Lung (tissue), 12 donors: ENCODE data around the gene SEL1L3. TPM values are rescaled to one million over a fixed set of nuclear protein-coding genes. Genes with fewer than 3 reads are reported as not detected.

ENCODE experiments used
- ATAC-seq: fragments of 200-7000 bp; cut with Tn5 transposase; one replicate; pipeline ENCODE4 v1.9.1; 2020; ENCODE audit warnings: moderate number of reproducible peaks; ENCODE audit not compliant: insufficient read depth, low FRiP score
- DNase-seq, 3 donors: peaks; one replicate each; pipeline ENCODE4 v3.0.0-alpha.2; 2013 to 2017
- H3K27ac ChIP-seq, 2 donors: one replicate each; pipeline ENCODE4 v1.5.1; 2013; ENCODE audit warnings: mild to moderate bottlenecking in 2 of 2, moderate library complexity in 2 of 2, control low read depth in 1 of 2, inconsistent platforms in 1 of 2, low read depth in 1 of 2, low read length in 1 of 2
- H3K27me3 ChIP-seq, 3 donors: one replicate each; pipeline ENCODE4 v1.5.1; 2013; ENCODE audit warnings: low read length in 2 of 3; ENCODE audit not compliant: control insufficient read depth in 3 of 3, insufficient read depth in 3 of 3
- H3K36me3 ChIP-seq, 4 donors: one replicate each; pipeline ENCODE4 v1.5.1; 2013; ENCODE audit warnings: low read length in 4 of 4, mild to moderate bottlenecking in 1 of 4, moderate library complexity in 1 of 4; ENCODE audit not compliant: control insufficient read depth in 4 of 4, insufficient read depth in 4 of 4
- H3K4me1 ChIP-seq, 5 donors: one replicate each; pipeline ENCODE4 v1.5.1; 2013; ENCODE audit warnings: low read length in 5 of 5, mild to moderate bottlenecking in 2 of 5, moderate library complexity in 1 of 5; ENCODE audit not compliant: control insufficient read depth in 5 of 5, insufficient read depth in 5 of 5
- H3K4me3 ChIP-seq: one replicate; pipeline ENCODE4 v1.5.1; 2013; ENCODE audit warnings: mild to moderate bottlenecking, control low read depth, moderate library complexity
- H3K9ac ChIP-seq, 2 donors: one replicate each; pipeline ENCODE4 v1.5.1; 2013; ENCODE audit warnings: low read length in 2 of 2, control low read depth in 1 of 2; ENCODE audit not compliant: insufficient read depth in 1 of 2
- H3K9me3 ChIP-seq, 4 donors: one replicate each; pipeline ENCODE4 v1.5.1; 2013; ENCODE audit warnings: low read length in 3 of 4, mild to moderate bottlenecking in 1 of 4, moderate library complexity in 1 of 4; ENCODE audit not compliant: control insufficient read depth in 4 of 4, insufficient read depth in 3 of 4
- CTCF ChIP-seq: IDR thresholded peaks from 2 replicates; pipeline ENCODE4 v1.5.1; 2012; ENCODE audit warnings: mild to moderate bottlenecking; ENCODE audit errors: control extremely low read depth, extremely low read depth
- WGBS, 2 donors: extraction: QIAGEN DNeasy Blood & Tissue Kit; methylation state at CpG; one replicate each; pipeline ENCODE4 v1.1.7; 2013; 5-methylcytosine and 5-hydroxymethylcytosine counted together
- polyA plus RNA-seq, 2 donors: library from polyadenylated mRNA; stranded (reverse); fragments of 200-250 nt; gene quantifications; one replicate each; pipeline ENCODE4 v1.2.1, GENCODE V29; 2013
- total RNA-seq, 2 donors: library from RNA; depleted of rRNA in 1 of 2; stranded (reverse); fragments of >200 nt in 1 of 2; gene quantifications; one replicate each; pipeline ENCODE4 v1.2.1, GENCODE V29; 2014 to 2021
- donor health status: control.
- donor health status: control.
- donor health status: Bipolar disorder and iron deficiency.
- donor health status: healthy.
- donor health status: DM: yes; HTN: yes; CAD: no.

The SEL1L3 gene
- total and polyA plus RNA-seq, 4 donors = 29.2 to 93.3 (median 57.1) TPM

- Histone ChIP-seq H3K4me3 (no peak overlapping the region), H3K4me1 (peaks cover 0 to 18% (median 5%) of the 10 kb centered on the region in 5 donors), H3K36me3 (peaks cover 0 to 3% (median 0%) of the 10 kb centered on the region in 4 donors), H3K9ac (no peak overlapping the region), H3K27me3 (no peaks in the 10 kb centered on the region), H3K9me3 (no peaks in the 10 kb centered on the region), H3K27ac (no peak overlapping the region)
- no peak for ATAC-seq
- peak in 2 of 3 donors; percentile 24 to 43 for DNase-seq
- 78 to 88% methylated on average over 4 of the region's 4 CpGs for whole genome bisulfite sequencing, 2 donors
- no peak for TF ChIP-seq CTCF
Observed at GRCh38 chr4:25771672-25772071, 91.1 kb downstream of the SEL1L3 start.

DNA sequence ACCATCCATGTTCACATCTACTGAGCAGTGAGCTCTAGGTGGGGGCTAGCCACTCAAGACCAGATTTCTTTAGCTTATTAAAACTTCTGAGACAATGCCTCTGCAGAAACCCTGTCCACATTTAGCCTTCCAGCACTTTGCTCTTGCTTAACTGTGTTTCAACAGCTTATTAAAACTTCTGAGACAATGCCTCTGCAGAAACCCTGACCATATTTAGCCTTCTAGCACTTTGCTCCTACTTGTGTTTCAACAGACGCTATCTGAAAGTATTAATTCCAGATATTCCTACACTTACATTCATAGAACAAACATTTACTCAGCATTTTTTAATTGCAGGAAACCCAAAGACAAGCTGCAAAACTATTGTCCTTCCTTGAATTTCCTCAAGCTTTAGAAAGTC, 91.9 kb downstream of the SEL1L3 start:
- peaks cover 0 to 5% (median 0%) of the 10 kb centered on the region in 4 donors for H3K36me3 ChIP-seq

GRCh38 chr4:25769251-25769650, 93.5 kb downstream of the SEL1L3 start:
- H3K9me3 ChIP-seq = no peaks in the 10 kb centered on the region
- H3K4me3 ChIP-seq = no peak overlapping the region
- H3K36me3 ChIP-seq = peaks cover 0 to 13% (median 0%) of the 10 kb centered on the region in 4 donors
- TF ChIP-seq CTCF = no peak
- no peak for DNase-seq
- no peak overlapping the region for H3K9ac ChIP-seq
- H3K4me1 ChIP-seq = peaks cover 0 to 18% (median 5%) of the 10 kb centered on the region in 5 donors
- WGBS, 2 donors = 66 to 73% methylated on average over 4 of the region's 4 CpGs
- ATAC-seq = no peak
- no peak overlapping the region for H3K27ac ChIP-seq
- H3K27me3 ChIP-seq = no peaks in the 10 kb centered on the region

More for the DNA sequence above, 91.9 kb downstream of the SEL1L3 start:
- no peak overlapping the region for H3K27ac ChIP-seq
- no peaks in the 10 kb centered on the region for H3K27me3 ChIP-seq
- peaks cover 0 to 18% (median 5%) of the 10 kb centered on the region in 5 donors for H3K4me1 ChIP-seq
- H3K4me3 ChIP-seq = no peak overlapping the region
- TF ChIP-seq CTCF = no peak
- WGBS, 2 donors = 51 to 73% methylated on average over 1 of the region's 1 CpG
- no peak overlapping the region for H3K9ac ChIP-seq
- ATAC-seq = no peak
- H3K9me3 ChIP-seq = no peaks in the 10 kb centered on the region
- peak in 2 of 3 donors; percentile 22 to 56 for DNase-seq
